Left lung (tissue), 10 donors: ENCODE measurements around the gene TMEM131. TPM values are rescaled to one million over a fixed set of nuclear protein-coding genes. Genes with fewer than 3 reads are reported as not detected.

Source experiments
- ATAC-seq: fragments of 200-7000 bp; cut with Tn5 transposase; one replicate; pipeline ENCODE4 v1.9.1; 2020; ENCODE audit warnings: moderate library complexity
- DNase-seq, 4 donors: peaks; one replicate each; pipeline ENCODE4 v3.0.0-alpha.2; 2013 to 2020
- H3K27ac ChIP-seq, 2 donors: fragments of 200-600 bp; sonication (generic) in 1 of 2; one replicate each; pipeline versions ENCODE4 v1.5.0 to v1.8.0; 2020 to 2021
- H3K27me3 ChIP-seq, 2 donors: fragments of 200-600 bp; sonication (generic) in 1 of 2; one replicate each; pipeline versions ENCODE4 v1.5.0 to v1.8.0; 2020 to 2021
- H3K36me3 ChIP-seq, 2 donors: fragments of 200-600 bp; sonication (generic) in 1 of 2; one replicate each; pipeline versions ENCODE4 v1.5.0 to v1.8.0; 2020 to 2021
- H3K4me1 ChIP-seq, 2 donors: fragments of 200-600 bp; one replicate each; pipeline ENCODE4 v1.8.0; 2021
- H3K4me3 ChIP-seq, 2 donors: fragments of 200-600 bp; sonication (generic) in 1 of 2; one replicate each; pipeline versions ENCODE4 v1.5.0 to v1.8.0; 2020 to 2021; ENCODE audit warnings: mild to moderate bottlenecking in 1 of 2
- H3K9me3 ChIP-seq, 2 donors: fragments of 200-600 bp; sonication (generic) in 1 of 2; one replicate each; pipeline versions ENCODE4 v1.5.0 to v1.8.0; 2020 to 2021
- intact Hi-C, 2 donors: fragments of 100-400 bp; cut with DNase I; formaldehyde crosslinking; loops; one replicate each; pipeline versions ENCODE4 v1.11.2 to v1.14.2; 2022
- polyA plus RNA-seq, 6 donors: library from polyadenylated mRNA; unstranded; fragments of 120-200 nt; gene quantifications; one replicate each; pipeline ENCODE4 v1.2.1, GENCODE V29; 2013; ENCODE audit not compliant: insufficient read length in 6 of 6
- total RNA-seq, 2 donors: library from RNA; stranded (reverse); fragmentation: NEBNext Ultra II Directional; extraction: Animal tissue kit (Norgen Biotek cat#: 25700); gene quantifications; one replicate each; pipeline ENCODE4 v1.2.1, GENCODE V29; 2021
- TF ChIP-seq, protein P1 (sequence below), 2 donors: fragments of 200-600 bp; sonication (generic) in 1 of 2; IDR thresholded peaks; one replicate each; pipeline versions ENCODE4 v1.5.0 to v1.8.0; 2021; ENCODE audit warnings: antibody characterized with exemption in 2 of 2
- donor health status: DM: no; HTN: yes; CAD: no.
- donor health status: DM: no; HTN: no; CAD: no.

The TMEM131 gene
- total and polyA plus RNA-seq, 8 donors = 43.9 to 52.0 (median 47.8) TPM

DNA sequence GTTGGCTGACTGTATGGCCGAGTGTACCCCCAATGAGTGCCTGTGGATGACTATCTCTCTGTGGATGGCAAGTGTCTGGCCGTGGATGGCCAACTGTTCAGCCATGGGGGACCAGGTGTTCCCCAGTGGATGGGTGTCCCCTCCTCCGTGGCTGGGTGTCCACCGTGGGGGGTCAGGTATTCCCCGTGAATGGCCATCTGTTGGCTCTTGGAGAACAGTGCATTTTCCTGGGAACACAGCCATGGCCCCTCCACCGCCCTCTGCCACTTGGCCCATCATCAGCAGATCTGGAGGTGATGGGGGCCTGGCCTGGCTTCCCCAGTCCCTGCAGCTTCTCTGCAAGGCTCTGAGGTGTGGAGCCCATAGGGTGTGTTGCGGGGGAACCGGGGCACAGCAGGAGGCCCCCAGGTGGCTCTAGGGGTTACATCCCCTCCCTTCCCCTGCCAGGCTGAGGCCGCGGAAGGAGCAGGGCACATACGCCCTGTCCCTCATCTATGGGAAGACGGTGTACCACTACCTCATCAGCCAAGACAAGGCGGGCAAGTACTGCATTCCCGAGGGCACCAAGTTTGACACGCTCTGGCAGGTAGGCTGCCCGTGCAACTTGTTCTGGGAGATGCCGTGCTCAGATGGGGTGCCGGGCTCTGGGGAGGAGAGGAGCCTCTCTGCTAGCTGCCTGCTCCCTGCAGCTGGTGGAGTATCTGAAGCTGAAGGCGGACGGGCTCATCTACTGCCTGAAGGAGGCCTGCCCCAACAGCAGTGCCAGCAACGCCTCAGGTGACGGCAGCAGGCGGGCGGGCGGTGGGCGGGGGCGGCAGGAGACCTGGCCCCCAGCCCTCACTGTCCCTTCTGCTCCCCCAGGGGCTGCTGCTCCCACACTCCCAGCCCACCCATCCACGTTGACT lies 263.1 kb downstream of the TMEM131 start:
- Histone ChIP-seq H3K4me1 (no peaks in the 10 kb centered on the region), H3K27ac (no peak overlapping the region), H3K36me3 (no peaks in the 10 kb centered on the region), H3K4me3 (no peak overlapping the region), H3K9me3 (peaks cover 0 to 10% of the 10 kb centered on the region in 2 donors), H3K27me3 (no peaks in the 10 kb centered on the region)
- ATAC-seq (no peak), DNase-seq (peak in 2 of 4 donors; percentile 17 to 63)
- TF ChIP-seq, protein P1, sequence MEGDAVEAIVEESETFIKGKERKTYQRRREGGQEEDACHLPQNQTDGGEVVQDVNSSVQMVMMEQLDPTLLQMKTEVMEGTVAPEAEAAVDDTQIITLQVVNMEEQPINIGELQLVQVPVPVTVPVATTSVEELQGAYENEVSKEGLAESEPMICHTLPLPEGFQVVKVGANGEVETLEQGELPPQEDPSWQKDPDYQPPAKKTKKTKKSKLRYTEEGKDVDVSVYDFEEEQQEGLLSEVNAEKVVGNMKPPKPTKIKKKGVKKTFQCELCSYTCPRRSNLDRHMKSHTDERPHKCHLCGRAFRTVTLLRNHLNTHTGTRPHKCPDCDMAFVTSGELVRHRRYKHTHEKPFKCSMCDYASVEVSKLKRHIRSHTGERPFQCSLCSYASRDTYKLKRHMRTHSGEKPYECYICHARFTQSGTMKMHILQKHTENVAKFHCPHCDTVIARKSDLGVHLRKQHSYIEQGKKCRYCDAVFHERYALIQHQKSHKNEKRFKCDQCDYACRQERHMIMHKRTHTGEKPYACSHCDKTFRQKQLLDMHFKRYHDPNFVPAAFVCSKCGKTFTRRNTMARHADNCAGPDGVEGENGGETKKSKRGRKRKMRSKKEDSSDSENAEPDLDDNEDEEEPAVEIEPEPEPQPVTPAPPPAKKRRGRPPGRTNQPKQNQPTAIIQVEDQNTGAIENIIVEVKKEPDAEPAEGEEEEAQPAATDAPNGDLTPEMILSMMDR (IDR thresholded peaks at IDR 0.05) = no peak
- intact Hi-C loops = no loop called here

DNA sequence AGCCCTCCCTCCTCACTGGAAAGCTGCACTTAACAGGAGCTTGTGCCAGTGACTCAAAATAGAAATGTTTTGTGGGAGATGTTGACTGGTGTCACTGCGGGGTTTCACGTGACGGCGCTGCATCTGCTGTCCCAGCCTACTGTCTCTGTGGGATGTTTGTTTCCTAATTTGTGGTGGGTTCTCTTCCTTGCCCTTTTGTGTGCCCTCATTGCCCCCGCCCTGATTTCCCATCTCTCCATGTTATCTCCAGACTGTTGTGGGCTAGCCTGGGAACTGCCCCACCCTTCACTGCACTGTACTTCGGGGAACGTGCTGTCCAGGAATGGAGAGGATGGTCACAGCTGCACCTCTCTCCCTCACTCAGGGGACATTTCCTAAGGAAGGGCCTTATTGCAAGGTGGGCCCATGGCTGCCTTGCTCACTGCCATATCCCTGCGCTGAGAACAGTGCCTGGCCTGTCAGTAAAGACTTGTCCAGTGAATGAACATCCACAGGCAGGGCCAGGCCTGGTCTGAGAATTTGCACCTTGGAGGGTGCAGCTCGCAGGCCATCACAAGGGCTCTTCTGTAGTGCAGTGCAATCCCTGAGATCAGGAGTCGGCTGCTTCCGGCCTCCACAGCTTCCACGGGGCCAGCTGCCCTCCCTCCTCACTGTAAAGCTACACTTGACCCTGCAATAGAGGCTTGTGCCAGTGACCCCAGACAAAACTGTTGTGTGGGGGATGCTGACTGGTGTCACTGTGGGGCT lies 264.3 kb downstream of the TMEM131 start:
- no peaks in the 10 kb centered on the region for H3K4me1 ChIP-seq
- DNase-seq (peak in 2 of 4 donors; percentile 19 to 25), ATAC-seq (no peak)
- peaks cover 0 to 10% of the 10 kb centered on the region in 2 donors for H3K9me3 ChIP-seq
- intact Hi-C loops = no loop called here
- H3K27ac ChIP-seq = no peak overlapping the region
- no peaks in the 10 kb centered on the region for H3K36me3 ChIP-seq
- H3K4me3 ChIP-seq = no peak overlapping the region
- H3K27me3 ChIP-seq = no peaks in the 10 kb centered on the region
- TF ChIP-seq, protein P1 (IDR thresholded peaks at IDR 0.05) = no peak

DNA sequence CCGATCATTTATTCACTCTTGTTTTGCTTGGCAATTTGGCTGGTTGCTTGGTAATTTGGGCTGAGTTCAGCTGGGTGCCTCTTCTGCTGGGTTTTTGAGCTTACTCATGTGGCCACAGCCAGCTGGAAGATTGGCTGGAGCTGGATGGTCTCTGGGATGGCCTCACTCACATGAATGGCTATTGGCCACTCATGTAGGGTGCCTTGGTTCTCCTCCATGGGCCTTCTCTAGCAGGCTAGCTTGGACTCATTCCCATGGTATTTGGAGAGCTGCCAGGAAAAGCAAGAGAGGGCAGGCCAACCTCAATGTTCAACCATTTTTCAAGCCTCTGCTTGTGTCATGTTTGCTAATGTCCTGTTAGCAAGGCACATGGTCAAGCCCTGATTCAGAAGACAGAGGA lies 265.5 kb downstream of the TMEM131 start:
- DNase-seq = peak in 1 of 4 donors; percentile 1
- no peaks in the 10 kb centered on the region for H3K4me1 ChIP-seq

DNA sequence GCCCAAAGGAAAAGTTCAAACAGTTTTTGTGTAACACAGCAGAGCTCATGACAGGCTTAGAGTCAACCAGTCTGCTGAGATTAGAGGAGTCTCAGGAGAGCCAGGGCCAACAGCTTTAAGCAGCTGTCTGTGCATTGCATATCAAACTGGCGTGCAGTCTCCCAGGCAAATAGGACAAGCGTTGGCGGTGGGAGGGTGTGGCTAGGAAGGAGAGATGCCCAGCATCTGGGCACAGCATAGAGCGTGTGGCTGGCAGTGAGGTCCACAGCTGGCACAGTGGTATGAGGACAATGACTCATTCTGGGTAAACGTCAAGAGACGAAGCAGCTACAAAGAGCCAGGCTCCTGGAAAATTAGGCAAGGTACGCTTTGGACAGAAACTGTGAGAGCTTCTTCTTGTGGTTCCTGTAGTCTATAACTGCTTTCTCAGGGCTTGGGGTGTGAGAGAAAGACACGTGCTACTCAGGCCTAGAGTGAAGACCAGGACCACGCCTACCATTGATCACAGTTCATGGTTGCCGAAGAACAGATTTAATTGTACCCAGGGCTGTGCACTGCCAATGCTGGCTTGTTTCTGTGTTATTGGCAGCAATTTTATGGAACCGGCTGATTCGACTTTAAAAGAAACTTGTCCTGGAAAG lies 267.5 kb downstream of the TMEM131 start:
- peaks cover 0 to 20% of the 10 kb centered on the region in 2 donors for H3K27me3 ChIP-seq
- DNase-seq (peak in 3 of 4 donors; percentile 8 to 39 (median 18)), ATAC-seq (no peak)
- H3K27ac ChIP-seq = no peak overlapping the region
- TF ChIP-seq, protein P1 (IDR thresholded peaks at IDR 0.05) = no peak
- H3K36me3 ChIP-seq = no peaks in the 10 kb centered on the region
- intact Hi-C loops = no loop called here
- peaks cover 0 to 10% of the 10 kb centered on the region in 2 donors for H3K9me3 ChIP-seq
- H3K4me3 ChIP-seq = no peak overlapping the region
- H3K4me1 ChIP-seq = no peaks in the 10 kb centered on the region

More for the DNA sequence above, 265.5 kb downstream of the TMEM131 start:
- TF ChIP-seq, protein P1 (IDR thresholded peaks at IDR 0.05) = no peak
- peaks cover 0 to under 1% of the 10 kb centered on the region in 2 donors for H3K27me3 ChIP-seq
- no peak for ATAC-seq
- H3K27ac ChIP-seq = no peak overlapping the region
- no peak overlapping the region for H3K4me3 ChIP-seq
- intact Hi-C loops = no loop called here
- no peaks in the 10 kb centered on the region for H3K36me3 ChIP-seq
- peaks cover 0 to 10% of the 10 kb centered on the region in 2 donors for H3K9me3 ChIP-seq
